ENCODE results near the gene WDR70.
"Not testable (repeated sequence)": the region's sequence is repeated elsewhere in the genome, so short reads cannot be mapped to it uniquely, and the experiment has no call there.

Gene WDR70

GRCh38 chr5:37567566-37567965 is 188.4 kb downstream of the WDR70 start:
- no peak for TF ChIP-seq ZNF274 (IDR thresholded peaks at IDR 0.05; ENCODE audit: low read depth, low read length)
- H3K4me3 ChIP-seq (ENCODE audit: low read length): no peak overlapping the region

- TF ChIP-seq ZNF274 (IDR thresholded peaks at IDR 0.05; ENCODE audit: low read depth, low read length): no peak
- H3K4me3 ChIP-seq (ENCODE audit: low read length): no peak overlapping the region
These were observed 189.1 kb downstream of the WDR70 start for GRCh38 chr5:37568018-37568753.

- no peak overlapping the region for H3K4me3 ChIP-seq (ENCODE audit: low read length)
- TF ChIP-seq ZNF274 (IDR thresholded peaks at IDR 0.05; ENCODE audit: low read depth, low read length): no peak
These were observed 189.8 kb downstream of the WDR70 start for GRCh38 chr5:37568893-37569292.

- no peak overlapping the region for H3K4me3 ChIP-seq (ENCODE audit: low read length)
- TF ChIP-seq ZNF274 (IDR thresholded peaks at IDR 0.05; ENCODE audit: low read depth, low read length): no peak
These were observed 190.3 kb downstream of the WDR70 start for GRCh38 chr5:37569466-37569865.

GRCh38 chr5:37570597-37570996 is 191.5 kb downstream of the WDR70 start:
- TF ChIP-seq ZNF274 (IDR thresholded peaks at IDR 0.05; ENCODE audit: low read depth, low read length): no peak
- no peak overlapping the region for H3K4me3 ChIP-seq (ENCODE audit: low read length)

GRCh38 chr5:37571985-37572384 is 192.9 kb downstream of the WDR70 start:
- TF ChIP-seq ZNF274 (IDR thresholded peaks at IDR 0.05; ENCODE audit: low read depth, low read length): no peak
- H3K4me3 ChIP-seq (ENCODE audit: low read length): no peak overlapping the region

GRCh38 chr5:37575541-37576489 is 196.7 kb downstream of the WDR70 start:
- H3K4me3 ChIP-seq (ENCODE audit: low read length): no peak overlapping the region
- no peak for TF ChIP-seq ZNF274 (IDR thresholded peaks at IDR 0.05; ENCODE audit: low read depth, low read length)

- H3K4me3 ChIP-seq (ENCODE audit: low read length): no peak overlapping the region
- TF ChIP-seq ZNF274 (IDR thresholded peaks at IDR 0.05; ENCODE audit: low read depth, low read length): no peak
These were observed 197.4 kb downstream of the WDR70 start for GRCh38 chr5:37576552-37576951.

- TF ChIP-seq ZNF274 (IDR thresholded peaks at IDR 0.05; ENCODE audit: low read depth, low read length): no peak
- no peak overlapping the region for H3K4me3 ChIP-seq (ENCODE audit: low read length)
These were observed 199.1 kb downstream of the WDR70 start for GRCh38 chr5:37578176-37578575.

- TF ChIP-seq ZNF274 (IDR thresholded peaks at IDR 0.05; ENCODE audit: low read depth, low read length): no peak
- H3K4me3 ChIP-seq (ENCODE audit: low read length): no peak overlapping the region
These were observed 201.0 kb downstream of the WDR70 start for GRCh38 chr5:37580106-37580505.

- no peak for TF ChIP-seq ZNF274 (IDR thresholded peaks at IDR 0.05; ENCODE audit: low read depth, low read length)
- H3K4me3 ChIP-seq (ENCODE audit: low read length): no peak overlapping the region
These were observed 203.1 kb downstream of the WDR70 start for GRCh38 chr5:37582202-37582601.

GRCh38 chr5:37593292-37593691 is 214.2 kb downstream of the WDR70 start:
- H3K4me3 ChIP-seq (ENCODE audit: low read length): not testable (repeated sequence)

GRCh38 chr5:37594864-37595263 is 215.7 kb downstream of the WDR70 start:
- not testable (repeated sequence) for H3K4me3 ChIP-seq (ENCODE audit: low read length)

GRCh38 chr5:37598733-37599132 is 219.6 kb downstream of the WDR70 start:
- H3K4me3 ChIP-seq (ENCODE audit: low read length): no peak overlapping the region
- no peak for TF ChIP-seq ZNF274 (IDR thresholded peaks at IDR 0.05; ENCODE audit: low read depth, low read length)

GRCh38 chr5:37601163-37601562 is 222.0 kb downstream of the WDR70 start:
- no peak for TF ChIP-seq ZNF274 (IDR thresholded peaks at IDR 0.05; ENCODE audit: low read depth, low read length)
- no peak overlapping the region for H3K4me3 ChIP-seq (ENCODE audit: low read length)
